ENCODE data around the gene SEZ6L.

- TF ChIP-seq EP300 (IDR thresholded peaks at IDR 0.05) (no peak), CTCF (IDR thresholded peaks at IDR 0.05) (no peak)
Measured at GRCh38 chr22:26245001-26245400, 75.7 kb downstream of the SEZ6L start.
